HG02970 (cell line): ENCODE results near the gene MRAS.
"Not testable (repeated sequence)": the region's sequence is repeated elsewhere in the genome, so short reads cannot be mapped to it uniquely, and the experiment has no call there.

Experiments
- ATAC-seq: cut with Tn5 transposase; IDR thresholded peaks from one replicate; pipeline ENCODE4 v1.9.1; 2021; ENCODE audit warnings: mild to moderate bottlenecking, moderate library complexity, moderate number of reproducible peaks; ENCODE audit not compliant: unreplicated experiment, low FRiP score

Gene MRAS

GRCh38 chr3:138440121-138440521 lies 91.7 kb downstream of the MRAS start:
- ATAC-seq, result no peak

GRCh38 chr3:138440596-138440995 lies 92.2 kb downstream of the MRAS start:
- no peak for ATAC-seq

GRCh38 chr3:138441256-138441655 lies 92.9 kb downstream of the MRAS start:
- no peak for ATAC-seq

- no peak for ATAC-seq
These were observed 93.4 kb downstream of the MRAS start for GRCh38 chr3:138441742-138442141.

- ATAC-seq, result no peak
These were observed 94.1 kb downstream of the MRAS start for GRCh38 chr3:138442433-138442832.

GRCh38 chr3:138443091-138443490 lies 94.7 kb downstream of the MRAS start:
- no peak for ATAC-seq

- no peak for ATAC-seq
These were observed 95.4 kb downstream of the MRAS start for GRCh38 chr3:138443521-138444503.

- no peak for ATAC-seq
These were observed 96.9 kb downstream of the MRAS start for GRCh38 chr3:138445236-138445635.

GRCh38 chr3:138445654-138446053 lies 97.3 kb downstream of the MRAS start:
- ATAC-seq, result no peak

GRCh38 chr3:138448631-138449030 lies 100.3 kb downstream of the MRAS start:
- no peak for ATAC-seq

- no peak for ATAC-seq
These were observed 101.1 kb downstream of the MRAS start for GRCh38 chr3:138449490-138449889.

GRCh38 chr3:138450181-138450580 lies 101.8 kb downstream of the MRAS start:
- ATAC-seq, result no peak

GRCh38 chr3:138450704-138451424 lies 102.5 kb downstream of the MRAS start:
- no peak for ATAC-seq

- ATAC-seq, result no peak
These were observed 103.3 kb downstream of the MRAS start for GRCh38 chr3:138451595-138452162.

GRCh38 chr3:138452436-138452835 lies 104.1 kb downstream of the MRAS start:
- ATAC-seq, result no peak

GRCh38 chr3:138453940-138454339 lies 105.6 kb downstream of the MRAS start:
- not testable (repeated sequence) for ATAC-seq
